Measurements from ENCODE around the gene PCDHA6.
"Not testable (repeated sequence)": the region's sequence is repeated elsewhere in the genome, so short reads cannot be mapped to it uniquely, and the experiment has no call there.

The PCDHA6 gene

DNA sequence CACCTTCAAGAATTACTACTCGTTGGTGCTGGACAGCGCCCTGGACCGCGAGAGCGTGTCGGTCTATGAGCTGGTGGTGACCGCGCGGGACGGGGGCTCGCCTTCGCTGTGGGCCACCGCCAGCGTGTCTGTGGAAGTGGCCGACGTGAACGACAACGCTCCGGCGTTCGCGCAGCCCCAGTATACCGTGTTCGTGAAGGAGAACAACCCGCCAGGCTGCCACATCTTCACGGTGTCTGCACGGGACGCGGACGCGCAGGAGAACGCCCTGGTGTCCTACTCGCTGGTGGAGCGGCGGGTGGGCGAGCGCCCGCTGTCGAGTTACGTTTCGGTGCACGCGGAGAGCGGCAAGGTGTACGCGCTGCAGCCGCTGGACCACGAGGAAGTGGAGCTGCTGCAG is 4.8 kb upstream of the PCDHA6 start:
- not testable (repeated sequence) for FAIRE-seq

DNA sequence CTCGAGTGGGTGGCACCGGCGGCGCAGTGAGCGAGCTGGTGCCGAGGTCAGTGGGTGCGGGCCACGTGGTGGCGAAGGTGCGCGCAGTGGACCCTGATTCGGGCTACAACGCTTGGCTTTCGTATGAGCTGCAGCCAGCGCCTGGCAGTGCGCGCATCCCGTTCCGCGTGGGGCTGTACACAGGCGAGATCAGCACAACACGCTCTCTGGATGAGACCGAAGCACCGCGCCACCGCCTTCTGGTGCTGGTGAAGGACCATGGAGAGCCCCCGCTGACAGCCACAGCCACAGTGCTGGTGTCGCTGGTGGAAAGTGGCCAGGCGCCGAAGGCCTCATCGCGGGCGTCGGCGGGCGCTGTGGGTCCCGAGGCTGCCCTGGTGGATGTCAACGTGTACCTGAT is 4.3 kb upstream of the PCDHA6 start:
- no peak for FAIRE-seq

DNA sequence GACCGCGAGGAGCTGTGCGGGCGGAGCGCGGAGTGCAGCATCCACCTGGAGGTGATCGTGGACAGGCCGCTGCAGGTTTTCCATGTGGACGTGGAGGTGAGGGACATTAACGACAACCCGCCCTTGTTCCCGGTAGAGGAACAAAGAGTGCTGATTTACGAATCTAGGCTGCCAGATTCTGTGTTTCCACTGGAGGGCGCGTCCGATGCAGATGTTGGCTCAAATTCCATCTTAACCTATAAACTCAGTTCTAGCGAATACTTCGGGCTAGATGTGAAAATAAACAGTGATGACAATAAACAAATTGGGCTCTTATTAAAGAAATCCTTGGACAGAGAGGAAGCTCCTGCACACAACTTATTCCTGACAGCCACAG is 590 bp downstream of the PCDHA6 start:
- FAIRE-seq, result peak; percentile 39

DNA sequence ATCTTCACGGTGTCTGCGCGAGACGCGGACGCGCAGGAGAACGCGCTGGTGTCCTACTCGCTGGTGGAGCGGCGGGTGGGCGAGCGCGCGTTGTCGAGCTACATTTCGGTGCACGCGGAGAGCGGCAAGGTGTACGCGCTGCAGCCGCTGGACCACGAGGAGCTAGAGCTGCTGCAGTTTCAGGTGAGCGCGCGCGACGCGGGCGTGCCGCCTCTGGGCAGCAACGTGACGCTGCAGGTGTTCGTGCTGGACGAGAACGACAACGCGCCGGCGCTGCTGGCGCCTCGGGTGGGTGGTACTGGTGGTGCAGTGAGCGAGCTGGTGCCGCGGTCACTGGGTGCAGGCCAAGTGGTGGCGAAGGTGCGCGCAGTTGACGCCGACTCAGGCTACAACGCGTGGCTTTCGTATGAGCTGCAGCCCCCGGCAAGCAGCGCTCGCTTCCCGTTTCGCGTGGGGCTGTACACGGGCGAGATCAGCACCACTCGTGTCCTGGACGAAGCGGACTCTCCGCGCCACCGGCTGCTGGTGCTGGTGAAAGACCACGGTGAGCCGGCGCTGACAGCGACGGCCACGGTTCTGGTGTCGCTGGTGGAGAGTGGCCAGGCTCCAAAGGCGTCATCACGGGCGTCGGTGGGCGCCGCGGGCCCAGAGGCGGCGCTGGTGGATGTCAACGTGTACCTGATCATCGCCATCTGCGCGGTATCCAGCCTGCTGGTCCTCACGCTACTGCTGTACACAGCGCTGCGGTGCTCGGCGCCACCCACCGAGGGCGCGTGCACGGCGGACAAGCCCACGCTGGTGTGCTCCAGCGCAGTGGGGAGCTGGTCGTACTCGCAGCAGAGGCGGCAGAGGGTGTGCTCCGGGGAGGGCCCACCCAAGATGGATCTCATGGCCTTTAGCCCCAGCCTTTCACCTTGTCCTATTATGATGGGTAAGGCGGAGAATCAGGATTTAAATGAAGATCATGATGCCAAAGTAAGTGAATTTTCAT is 2.0 kb downstream of the PCDHA6 start:
- not testable (repeated sequence) for FAIRE-seq

DNA sequence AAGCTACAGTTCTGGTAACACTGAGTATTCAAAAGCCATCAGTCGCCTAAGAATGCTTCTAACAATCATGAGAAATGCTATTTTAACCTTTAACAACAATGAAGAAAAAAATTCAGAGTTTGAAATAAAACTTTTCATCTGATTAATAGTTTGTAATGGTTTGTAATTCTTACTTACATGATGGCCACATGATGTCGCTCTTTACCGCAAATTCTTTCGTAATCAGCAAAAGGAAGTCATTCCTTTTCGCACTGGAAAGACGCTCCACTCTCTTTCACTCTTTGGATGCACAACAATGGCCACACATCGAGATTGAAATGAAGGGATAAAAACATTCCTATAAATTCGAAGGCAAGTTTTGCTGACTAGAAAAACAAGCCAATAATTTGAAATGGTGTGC is 6.2 kb downstream of the PCDHA6 start, which contains the start of gene PCDHA7:
Gene PCDHA7, plus strand, starts transcription at position 277 of the 400 bp plus-strand sequence. Its CDS starts 115 bp downstream, at position 392.
- FAIRE-seq, result no peak

DNA sequence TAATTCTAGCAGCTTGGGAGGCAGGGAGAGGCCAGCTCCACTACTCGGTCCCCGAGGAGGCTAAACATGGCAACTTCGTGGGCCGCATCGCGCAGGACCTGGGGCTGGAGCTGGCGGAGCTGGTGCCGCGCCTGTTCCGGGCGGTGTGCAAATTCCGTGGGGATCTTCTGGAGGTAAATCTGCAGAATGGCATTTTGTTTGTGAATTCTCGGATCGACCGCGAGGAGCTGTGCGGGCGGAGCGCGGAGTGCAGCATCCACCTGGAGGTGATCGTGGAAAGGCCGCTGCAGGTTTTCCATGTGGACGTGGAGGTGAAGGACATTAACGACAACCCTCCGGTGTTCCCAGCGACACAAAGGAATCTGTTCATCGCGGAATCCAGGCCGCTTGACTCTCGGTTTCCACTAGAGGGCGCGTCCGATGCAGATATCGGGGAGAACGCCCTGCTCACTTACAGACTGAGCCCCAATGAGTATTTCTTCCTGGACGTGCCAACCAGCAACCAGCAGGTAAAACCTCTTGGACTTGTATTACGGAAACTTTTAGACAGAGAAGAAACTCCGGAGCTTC is 6.8 kb downstream of the PCDHA6 start:
- not testable (repeated sequence) for FAIRE-seq

DNA sequence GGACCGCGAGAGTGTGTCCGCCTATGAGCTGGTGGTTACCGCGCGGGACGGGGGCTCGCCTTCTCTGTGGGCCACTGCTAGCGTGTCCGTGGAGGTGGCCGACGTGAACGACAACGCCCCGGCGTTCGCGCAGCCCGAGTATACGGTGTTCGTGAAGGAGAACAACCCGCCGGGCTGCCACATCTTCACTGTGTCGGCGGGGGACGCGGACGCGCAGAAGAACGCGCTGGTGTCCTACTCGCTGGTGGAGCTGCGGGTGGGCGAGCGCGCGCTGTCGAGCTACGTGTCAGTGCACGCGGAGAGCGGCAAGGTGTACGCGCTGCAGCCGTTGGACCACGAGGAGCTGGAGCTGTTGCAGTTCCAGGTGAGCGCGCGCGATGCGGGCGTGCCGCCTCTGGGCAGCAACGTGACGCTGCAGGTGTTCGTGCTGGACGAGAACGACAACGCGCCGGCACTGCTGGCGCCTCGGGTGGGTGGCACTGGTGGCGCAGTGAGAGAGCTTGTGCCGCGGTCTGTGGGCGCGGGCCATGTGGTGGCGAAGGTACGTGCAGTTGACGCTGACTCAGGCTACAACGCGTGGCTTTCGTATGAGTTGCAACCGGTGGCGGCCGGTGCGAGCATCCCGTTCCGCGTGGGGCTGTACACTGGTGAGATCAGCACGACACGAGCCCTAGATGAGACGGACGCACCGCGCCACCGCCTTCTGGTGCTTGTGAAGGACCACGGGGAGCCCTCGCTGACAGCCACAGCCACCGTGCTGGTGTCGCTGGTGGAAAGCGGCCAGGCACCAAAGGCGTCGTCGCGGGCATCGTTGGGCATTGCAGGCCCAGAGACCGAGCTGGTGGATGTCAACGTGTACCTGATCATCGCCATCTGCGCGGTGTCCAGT is 8.1 kb downstream of the PCDHA6 start:
- no peak for FAIRE-seq

DNA sequence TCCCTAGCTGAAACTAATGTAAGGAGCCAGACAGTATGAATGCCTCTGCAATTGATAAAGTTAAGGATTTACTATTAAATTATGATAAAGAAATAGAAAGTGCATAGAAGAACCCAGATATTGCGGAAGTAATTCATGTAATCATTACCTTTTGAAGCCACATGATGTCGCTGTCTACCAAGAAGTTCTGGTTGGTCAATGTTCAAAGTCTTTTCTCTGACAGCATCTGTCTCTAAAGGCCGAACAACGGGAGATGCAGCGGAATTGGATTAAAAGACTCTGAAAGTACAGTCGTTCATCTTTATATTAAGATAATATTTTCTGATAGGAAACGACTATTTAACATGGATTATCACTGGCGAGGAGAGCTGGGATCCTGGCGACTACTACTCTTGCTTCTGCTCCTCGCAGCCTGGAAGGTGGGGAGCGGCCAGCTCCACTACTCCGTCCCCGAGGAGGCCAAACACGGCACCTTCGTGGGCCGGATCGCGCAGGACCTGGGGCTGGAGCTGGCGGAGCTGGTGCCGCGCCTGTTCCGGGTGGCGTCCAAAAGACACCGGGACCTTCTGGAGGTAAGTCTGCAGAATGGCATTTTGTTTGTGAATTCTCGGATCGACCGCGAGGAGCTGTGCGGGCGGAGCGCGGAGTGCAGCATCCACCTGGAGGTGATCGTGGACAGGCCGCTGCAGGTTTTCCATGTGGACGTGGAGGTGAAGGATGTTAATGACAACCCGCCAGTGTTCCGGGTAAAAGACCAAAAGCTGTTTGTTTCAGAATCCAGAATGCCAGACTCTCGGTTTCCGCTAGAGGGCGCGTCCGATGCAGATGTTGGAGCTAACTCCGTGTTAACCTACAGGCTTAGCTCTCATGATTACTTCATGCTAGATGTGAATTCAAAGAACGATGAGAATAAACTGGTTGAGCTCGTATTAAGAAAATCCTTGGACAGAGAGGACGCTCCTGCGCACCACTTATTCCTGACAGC is 13.5 kb downstream of the PCDHA6 start, which contains the start of gene PCDHA8:
Gene PCDHA8, plus strand, starts transcription at position 210 of the 985 bp plus-strand sequence. Its CDS starts 135 bp downstream, at position 345.
- FAIRE-seq, result no peak

DNA sequence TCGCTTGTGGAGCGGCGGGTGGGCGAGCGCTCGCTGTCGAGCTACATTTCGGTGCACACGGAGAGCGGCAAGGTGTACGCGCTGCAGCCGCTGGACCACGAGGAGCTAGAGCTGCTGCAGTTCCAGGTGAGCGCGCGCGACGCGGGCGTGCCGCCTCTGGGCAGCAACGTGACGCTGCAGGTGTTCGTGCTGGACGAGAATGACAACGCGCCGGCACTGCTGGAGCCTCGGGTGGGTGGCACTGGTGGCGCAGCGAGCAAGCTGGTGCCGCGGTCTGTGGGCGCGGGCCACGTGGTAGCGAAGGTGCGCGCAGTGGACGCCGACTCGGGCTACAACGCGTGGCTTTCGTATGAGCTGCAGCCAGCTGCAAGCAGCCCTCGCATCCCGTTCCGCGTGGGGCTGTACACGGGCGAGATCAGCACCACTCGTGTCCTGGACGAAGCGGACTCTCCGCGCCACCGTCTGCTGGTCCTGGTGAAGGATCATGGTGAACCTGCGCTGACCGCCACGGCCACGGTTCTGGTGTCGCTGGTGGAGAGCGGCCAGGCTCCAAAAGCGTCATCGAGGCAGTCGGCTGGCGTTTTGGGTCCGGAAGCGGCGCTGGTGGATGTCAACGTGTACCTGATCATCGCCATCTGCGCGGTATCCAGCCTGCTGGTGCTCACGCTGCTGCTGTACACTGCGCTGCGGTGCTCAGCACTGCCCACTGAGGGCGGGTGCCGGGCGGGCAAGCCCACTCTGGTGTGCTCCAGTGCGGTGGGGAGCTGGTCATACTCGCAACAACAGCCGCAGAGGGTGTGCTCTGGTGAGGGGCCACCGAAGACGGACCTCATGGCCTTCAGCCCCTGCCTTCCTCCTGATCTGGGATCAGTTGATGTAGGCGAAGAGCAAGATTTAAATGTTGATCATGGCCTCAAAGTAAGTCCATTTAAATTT is 15.3 kb downstream of the PCDHA6 start:
- FAIRE-seq, result no peak

DNA sequence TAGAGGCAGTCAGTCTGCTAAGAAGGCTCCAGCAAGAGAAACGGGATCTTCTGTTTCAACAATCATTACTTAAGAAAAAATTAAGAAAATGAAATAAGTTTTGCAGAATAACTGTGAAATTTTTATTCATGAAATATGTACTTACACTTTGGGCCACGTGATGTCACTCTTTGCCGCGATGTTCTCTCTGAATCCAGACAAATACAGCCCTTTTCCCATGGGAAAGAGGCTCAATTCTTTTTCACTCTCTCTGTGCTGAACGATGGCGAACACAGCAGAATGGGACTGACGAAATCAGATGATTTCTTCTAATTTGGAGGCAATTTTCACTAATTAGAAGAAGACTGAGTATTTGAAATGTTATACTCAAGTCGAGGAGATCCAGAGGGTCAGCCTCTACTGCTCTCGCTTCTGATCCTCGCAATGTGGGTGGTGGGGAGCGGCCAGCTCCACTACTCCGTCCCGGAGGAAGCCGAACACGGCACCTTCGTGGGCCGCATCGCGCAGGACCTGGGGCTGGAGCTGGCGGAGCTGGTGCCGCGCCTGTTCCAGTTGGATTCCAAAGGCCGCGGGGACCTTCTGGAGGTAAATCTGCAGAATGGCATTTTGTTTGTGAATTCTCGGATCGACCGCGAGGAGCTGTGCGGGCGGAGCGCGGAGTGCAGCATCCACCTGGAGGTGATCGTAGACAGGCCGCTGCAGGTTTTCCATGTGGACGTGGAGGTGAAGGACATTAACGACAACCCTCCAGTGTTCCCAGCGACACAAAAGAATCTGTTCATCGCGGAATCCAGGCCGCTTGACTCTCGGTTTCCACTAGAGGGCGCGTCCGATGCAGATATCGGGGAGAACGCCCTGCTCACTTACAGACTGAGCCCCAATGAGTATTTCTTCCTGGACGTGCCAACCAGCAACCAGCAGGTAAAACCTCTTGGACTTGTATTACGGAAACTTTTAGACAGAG is 20.7 kb downstream of the PCDHA6 start, which contains the start of gene PCDHA9:
Gene PCDHA9, plus strand, starts transcription at position 244 of the 964 bp plus-strand sequence. Its CDS starts 114 bp downstream, at position 358.
- not testable (repeated sequence) for FAIRE-seq

DNA sequence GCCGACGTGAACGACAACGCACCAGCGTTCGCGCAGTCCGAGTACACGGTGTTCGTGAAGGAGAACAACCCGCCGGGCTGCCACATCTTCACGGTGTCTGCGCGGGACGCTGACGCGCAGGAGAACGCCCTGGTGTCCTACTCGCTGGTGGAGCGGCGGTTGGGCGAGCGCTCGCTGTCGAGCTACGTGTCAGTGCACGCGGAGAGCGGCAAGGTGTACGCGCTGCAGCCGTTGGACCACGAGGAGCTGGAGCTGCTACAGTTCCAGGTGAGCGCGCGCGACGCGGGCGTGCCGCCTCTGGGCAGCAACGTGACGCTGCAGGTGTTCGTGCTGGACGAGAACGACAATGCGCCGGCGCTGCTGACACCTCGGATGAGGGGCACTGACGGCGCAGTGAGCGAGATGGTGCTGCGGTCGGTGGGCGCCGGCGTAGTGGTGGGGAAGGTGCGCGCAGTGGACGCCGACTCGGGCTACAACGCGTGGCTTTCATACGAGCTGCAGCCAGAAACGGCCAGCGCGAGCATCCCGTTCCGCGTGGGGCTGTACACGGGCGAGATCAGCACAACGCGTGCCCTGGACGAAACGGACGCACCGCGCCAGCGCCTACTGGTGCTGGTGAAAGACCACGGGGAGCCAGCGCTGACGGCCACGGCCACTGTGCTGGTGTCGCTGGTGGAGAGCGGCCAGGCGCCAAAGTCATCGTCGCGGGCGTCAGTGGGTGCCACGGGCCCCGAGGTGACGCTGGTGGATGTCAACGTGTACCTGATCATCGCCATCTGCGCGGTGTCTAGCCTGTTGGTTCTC is 22.3 kb downstream of the PCDHA6 start:
- not testable (repeated sequence) for FAIRE-seq

DNA sequence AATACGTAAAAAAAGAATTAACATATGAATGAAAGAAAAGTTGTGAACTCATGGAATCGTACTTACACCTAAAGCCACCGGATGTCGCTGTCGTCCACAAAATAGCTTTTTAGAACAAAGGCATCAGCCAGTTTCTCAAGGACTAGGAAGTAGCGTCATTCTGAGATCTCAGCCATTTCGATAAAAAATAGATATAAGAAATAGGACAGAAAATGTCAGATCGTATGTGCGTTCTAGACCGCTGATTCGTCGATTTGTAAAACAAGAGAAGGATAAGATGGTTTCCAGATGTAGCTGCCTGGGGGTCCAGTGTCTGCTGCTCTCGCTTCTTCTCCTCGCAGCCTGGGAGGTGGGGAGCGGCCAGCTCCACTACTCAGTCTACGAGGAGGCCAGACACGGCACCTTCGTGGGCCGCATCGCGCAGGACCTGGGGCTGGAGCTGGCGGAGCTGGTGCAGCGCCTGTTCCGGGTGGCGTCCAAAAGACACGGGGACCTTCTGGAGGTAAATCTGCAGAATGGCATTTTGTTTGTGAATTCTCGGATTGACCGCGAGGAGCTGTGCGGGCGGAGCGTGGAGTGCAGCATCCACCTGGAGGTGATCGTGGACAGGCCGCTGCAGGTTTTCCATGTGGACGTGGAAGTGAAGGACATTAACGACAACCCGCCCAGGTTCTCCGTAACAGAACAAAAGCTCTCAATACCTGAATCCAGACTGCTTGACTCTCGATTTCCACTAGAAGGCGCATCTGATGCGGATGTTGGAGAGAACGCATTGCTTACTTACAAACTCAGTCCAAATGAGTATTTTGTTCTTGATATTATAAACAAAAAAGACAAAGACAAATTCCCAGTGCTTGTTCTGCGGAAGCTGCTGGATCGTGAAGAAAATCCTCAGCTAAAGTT is 28.3 kb downstream of the PCDHA6 start, which contains the start of gene PCDHA10:
Gene PCDHA10, plus strand, starts transcription at position 126 of the 903 bp plus-strand sequence. Its CDS starts 152 bp downstream, at position 278.
- FAIRE-seq, result peak; percentile 98

DNA sequence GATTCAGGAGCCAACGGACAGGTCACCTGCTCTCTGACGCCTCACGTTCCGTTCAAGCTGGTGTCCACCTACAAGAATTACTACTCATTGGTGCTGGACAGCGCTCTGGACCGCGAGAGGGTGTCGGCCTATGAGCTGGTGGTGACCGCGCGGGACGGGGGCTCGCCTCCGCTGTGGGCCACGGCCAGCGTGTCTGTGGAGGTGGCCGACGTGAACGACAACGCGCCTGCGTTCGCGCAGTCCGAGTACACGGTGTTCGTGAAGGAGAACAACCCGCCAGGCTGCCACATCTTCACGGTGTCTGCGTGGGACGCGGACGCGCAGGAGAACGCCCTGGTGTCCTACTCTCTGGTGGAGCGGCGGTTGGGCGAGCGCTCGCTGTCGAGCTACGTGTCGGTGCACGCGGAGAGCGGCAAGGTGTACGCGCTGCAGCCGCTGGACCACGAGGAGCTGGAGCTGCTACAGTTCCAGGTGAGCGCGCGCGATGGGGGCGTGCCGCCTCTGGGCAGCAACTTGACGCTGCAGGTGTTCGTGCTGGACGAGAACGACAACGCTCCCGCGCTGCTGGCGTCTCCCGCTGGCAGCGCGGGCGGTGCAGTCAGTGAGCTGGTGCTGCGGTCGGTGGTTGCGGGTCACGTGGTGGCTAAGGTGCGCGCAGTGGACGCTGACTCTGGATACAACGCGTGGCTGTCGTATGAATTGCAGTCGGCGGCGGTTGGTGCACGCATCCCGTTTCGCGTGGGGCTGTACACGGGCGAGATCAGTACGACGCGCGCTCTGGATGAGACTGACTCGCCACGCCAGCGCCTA is 29.6 kb downstream of the PCDHA6 start:
- FAIRE-seq, result no peak

DNA sequence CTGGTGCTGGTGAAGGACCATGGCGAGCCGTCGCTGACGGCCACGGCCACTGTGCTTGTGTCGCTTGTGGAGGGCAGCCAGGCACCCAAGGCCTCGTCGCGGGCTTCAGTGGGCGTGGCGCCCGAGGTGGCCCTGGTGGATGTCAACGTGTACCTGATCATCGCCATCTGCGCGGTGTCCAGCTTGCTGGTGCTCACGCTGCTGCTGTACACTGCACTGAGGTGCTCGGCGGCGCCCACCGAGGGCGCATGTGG is 30.2 kb downstream of the PCDHA6 start:
- no peak for FAIRE-seq

DNA sequence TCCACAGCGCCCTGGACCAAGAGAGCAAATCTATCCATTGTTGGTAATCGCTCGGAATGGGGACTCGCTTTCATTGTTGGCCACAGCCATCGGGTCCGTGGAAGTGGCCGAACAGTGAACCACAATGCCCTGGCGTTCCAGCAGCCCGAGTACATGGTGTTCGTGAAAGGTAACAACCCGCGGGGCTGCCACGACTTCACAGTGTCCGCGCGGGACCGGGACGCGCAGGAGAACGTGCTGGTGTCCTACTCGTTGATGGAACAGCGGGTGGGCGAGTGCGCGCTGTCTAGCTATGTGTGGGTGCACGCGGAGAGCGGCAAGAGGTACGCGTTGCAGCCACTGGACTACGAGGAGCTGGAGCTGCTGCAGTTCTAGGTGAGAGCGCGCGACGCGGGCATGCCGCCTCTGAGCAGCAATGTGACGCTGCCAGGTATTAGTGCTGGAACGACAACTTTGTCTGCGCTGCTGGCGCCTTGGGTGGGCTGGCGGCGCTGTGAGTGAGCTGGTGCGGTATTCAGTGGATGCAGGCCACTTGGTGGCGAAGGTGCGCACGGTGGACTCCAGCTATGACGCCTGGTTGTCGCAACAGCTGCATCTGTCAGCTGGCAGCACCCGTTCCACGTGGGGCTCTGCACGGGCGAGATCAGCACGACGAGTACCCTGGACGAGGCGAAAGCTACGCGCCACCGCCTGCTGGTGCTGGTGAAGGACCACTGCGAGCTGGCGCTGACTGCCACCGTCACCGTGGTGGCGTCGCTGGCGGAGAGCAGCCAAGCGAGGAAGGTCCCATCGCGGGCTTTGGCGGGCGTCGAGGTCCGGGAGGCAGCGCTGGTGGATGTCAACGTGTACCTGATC is 34.9 kb downstream of the PCDHA6 start:
- no peak for FAIRE-seq
